Neural cell (in vitro differentiated cells): ENCODE measurements around the gene VPS37C.

Experiments used
- CTCF ChIP-seq: fragments of 450-650 bp; IDR thresholded peaks from 2 replicates; pipeline ENCODE4 v1.5.1; 2014; ENCODE audit warnings: antibody characterized with exemption, mild to moderate bottlenecking, moderate library complexity; ENCODE audit not compliant: poor library complexity, severe bottlenecking
- EP300 ChIP-seq: fragments of 450-650 bp; conservative IDR thresholded peaks from 2 replicates; pipeline ENCODE4 v1.6.1; 2014; ENCODE audit warnings: antibody characterized with exemption, mild to moderate bottlenecking, moderate library complexity; ENCODE audit not compliant: poor library complexity, severe bottlenecking
- EZH2 ChIP-seq: fragments of 200-600, 300-800 bp; shearing (Covaris generic), sonication (generic); IDR thresholded peaks from 2 replicates; pipeline ENCODE4 v1.6.1; 2014; ENCODE audit warnings: antibody characterized with exemption, low read length, borderline replicate concordance, mild to moderate bottlenecking; ENCODE audit not compliant: insufficient read depth, poor library complexity, severe bottlenecking
- POLR2AphosphoS5 ChIP-seq: IDR thresholded peaks from 2 replicates; pipeline ENCODE4 v1.6.1; 2012
- RAD21 ChIP-seq: fragments of 450-650 bp; conservative IDR thresholded peaks from 2 replicates; pipeline ENCODE4 v1.6.1; 2014; ENCODE audit warnings: antibody characterized with exemption, mild to moderate bottlenecking, moderate library complexity
- REST ChIP-seq: IDR thresholded peaks from 2 replicates; pipeline ENCODE4 v1.6.1; 2012; ENCODE audit warnings: borderline replicate concordance
- TAF1 ChIP-seq: IDR thresholded peaks from 2 replicates; pipeline ENCODE4 v1.6.1; 2012; ENCODE audit warnings: low read depth

GRCh38 chr11:61163714-61164605 is 2.7 kb upstream of the VPS37C start:
- TF ChIP-seq EP300 (no peak), EZH2 (no peak), CTCF (no peak), RAD21 (no peak), TAF1 (no peak), POLR2AphosphoS5 (no peak), REST (no peak)
